Measurements from ENCODE around the gene PIGQ.

PIGQ gene

DNA sequence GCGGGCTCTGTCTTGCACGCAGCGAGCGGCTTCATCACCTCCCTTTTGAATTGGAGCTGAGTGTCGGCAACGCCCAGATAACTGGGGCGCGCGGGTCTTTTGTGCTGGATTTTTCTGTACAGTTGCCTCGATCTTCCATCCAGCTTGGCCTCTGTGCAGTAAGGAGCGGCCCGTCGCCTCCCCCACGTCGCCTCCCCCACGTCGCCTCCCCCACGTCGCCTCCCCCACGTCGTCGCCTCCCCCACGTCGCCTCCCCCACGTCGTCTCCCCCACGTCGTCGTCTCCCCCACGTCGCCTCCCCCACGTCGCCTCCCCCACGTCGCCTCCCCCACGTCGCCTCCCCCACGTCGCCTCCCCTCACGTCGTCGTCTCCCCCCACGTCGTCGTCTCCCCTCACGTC is 25.3 kb upstream of the PIGQ start:
- Mint-ChIP-seq H3K27ac (no peak overlapping the region), H3K27me3 (no peaks in the 10 kb centered on the region), H3K4me3 (no peak overlapping the region), H3K9me3 (ENCODE audit: low read depth) (no peaks in the 10 kb centered on the region), H3K36me3 (no peaks in the 10 kb centered on the region), H3K4me1 (ENCODE audit: low read depth) (peaks cover 1% of the 10 kb centered on the region)

DNA sequence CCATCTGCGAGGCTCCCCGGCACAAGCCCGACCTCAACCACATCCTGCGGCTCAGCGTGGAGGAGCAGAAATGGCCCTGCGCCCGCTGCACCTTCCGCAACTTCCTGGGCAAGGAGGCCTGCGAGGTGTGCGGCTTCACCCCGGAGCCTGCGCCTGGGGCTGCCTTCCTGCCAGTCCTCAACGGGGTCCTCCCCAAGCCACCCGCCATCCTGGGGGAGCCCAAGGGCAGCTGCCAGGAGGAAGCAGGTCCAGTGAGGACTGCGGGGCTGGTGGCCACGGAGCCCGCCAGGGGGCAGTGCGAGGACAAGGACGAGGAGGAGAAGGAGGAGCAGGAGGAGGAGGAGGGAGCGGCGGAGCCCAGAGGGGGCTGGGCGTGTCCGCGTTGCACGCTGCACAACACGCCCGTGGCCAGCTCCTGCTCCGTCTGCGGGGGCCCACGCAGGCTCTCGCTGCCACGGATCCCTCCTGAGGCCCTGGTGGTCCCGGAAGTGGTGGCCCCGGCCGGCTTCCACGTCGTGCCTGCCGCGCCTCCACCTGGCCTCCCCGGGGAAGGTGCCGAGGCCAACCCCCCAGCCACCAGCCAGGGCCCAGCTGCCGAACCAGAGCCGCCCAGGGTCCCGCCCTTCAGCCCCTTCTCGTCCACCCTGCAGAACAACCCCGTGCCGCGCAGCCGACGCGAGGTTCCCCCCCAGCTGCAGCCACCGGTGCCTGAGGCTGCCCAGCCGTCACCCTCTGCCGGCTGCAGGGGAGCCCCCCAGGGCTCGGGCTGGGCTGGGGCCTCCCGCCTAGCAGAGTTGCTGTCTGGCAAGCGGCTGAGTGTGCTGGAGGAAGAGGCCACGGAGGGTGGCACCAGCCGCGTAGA is 22.6 kb upstream of the PIGQ start:
- H3K27me3 Mint-ChIP-seq, result no peaks in the 10 kb centered on the region
- H3K4me3 Mint-ChIP-seq, result no peak overlapping the region
- H3K4me1 Mint-ChIP-seq (ENCODE audit: low read depth), result peaks cover 1% of the 10 kb centered on the region
- H3K27ac Mint-ChIP-seq, result no peak overlapping the region
- no peaks in the 10 kb centered on the region for H3K9me3 Mint-ChIP-seq (ENCODE audit: low read depth)
- no peaks in the 10 kb centered on the region for H3K36me3 Mint-ChIP-seq

DNA sequence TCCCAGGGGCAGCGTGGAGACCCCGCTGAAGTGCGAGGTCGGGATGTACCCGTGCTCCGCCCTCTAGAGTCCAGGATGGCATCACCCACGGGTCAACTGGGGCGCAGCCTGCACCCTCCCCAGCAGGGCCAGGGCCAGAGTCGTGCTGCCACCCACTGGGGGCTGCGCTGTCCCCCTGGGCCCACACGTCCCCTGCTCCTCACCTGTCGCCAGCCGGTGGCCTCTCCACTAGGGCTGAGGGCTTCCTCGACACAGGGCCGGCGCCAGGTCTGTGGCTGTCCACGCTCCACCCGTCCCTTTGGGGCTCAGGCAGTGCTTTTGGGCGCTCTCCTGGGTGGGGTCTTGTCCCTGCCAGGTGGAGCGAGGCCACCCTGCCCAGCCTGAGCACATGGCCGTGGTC is 21.2 kb upstream of the PIGQ start:
- H3K9me3 Mint-ChIP-seq (ENCODE audit: low read depth), result no peaks in the 10 kb centered on the region
- H3K27me3 Mint-ChIP-seq, result no peaks in the 10 kb centered on the region
- H3K27ac Mint-ChIP-seq, result no peak overlapping the region
- no peaks in the 10 kb centered on the region for H3K36me3 Mint-ChIP-seq
- H3K4me3 Mint-ChIP-seq, result no peak overlapping the region
- peaks cover 1% of the 10 kb centered on the region for H3K4me1 Mint-ChIP-seq (ENCODE audit: low read depth)

DNA sequence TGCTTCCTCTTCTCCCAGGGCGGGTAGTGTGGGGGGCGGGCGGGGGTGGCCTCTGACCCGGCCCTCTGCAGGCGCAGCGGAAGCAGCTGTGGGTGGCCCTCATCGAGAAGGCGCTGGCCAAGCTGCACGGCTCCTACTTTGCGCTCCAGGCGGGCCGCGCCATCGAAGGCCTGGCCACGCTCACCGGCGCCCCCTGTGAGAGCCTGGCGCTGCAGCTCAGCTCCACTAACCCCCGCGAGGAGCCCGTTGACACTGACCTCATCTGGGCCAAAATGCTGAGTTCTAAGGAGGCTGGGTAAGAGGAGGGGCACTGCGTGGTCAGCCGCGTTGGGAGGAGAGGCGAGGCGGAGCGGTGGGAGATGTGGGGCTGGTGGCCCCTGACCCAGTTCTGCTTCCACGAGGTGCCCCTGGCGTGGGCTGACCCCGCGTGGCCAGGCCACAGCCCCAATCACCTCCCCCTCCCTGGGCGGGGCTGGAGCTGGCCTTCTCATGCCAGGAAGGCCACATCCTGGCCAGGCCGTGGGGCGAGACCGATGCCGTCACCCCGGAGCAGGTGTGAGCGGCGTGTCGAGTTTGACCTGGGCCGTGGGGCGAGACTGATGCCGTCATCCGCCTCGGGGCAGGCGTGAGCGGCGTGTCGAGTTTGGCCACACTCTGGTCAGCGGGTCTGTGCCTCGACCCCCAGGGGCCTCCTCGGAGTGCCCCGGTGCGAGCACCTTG is 20.1 kb upstream of the PIGQ start:
- peaks cover 1% of the 10 kb centered on the region for H3K4me1 Mint-ChIP-seq (ENCODE audit: low read depth)
- H3K4me3 Mint-ChIP-seq, result no peak overlapping the region
- H3K27ac Mint-ChIP-seq, result no peak overlapping the region
- no peaks in the 10 kb centered on the region for H3K27me3 Mint-ChIP-seq
- H3K36me3 Mint-ChIP-seq, result no peaks in the 10 kb centered on the region
- H3K9me3 Mint-ChIP-seq (ENCODE audit: low read depth), result no peaks in the 10 kb centered on the region

DNA sequence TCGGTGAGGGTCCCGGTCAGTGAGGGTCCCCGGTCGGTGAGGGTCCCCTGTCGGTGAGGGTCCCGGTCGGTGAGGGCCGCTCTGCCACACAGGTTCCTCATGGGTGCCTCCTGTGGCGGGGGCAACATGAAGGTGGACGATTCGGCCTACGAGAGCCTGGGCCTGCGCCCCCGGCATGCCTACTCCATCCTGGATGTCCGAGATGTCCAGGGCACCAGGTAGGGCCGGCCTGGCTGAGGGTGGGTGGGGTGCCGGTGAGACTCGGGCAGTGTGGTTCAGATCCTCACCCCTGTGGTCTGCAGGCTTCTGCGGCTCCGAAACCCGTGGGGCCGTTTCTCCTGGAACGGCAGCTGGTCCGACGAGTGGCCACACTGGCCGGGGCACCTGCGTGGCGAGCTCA is 18.6 kb upstream of the PIGQ start:
- Mint-ChIP-seq H3K36me3 (no peaks in the 10 kb centered on the region), H3K27ac (no peak overlapping the region), H3K27me3 (no peaks in the 10 kb centered on the region), H3K4me3 (no peak overlapping the region), H3K4me1 (ENCODE audit: low read depth) (no peaks in the 10 kb centered on the region), H3K9me3 (ENCODE audit: low read depth) (no peaks in the 10 kb centered on the region)

DNA sequence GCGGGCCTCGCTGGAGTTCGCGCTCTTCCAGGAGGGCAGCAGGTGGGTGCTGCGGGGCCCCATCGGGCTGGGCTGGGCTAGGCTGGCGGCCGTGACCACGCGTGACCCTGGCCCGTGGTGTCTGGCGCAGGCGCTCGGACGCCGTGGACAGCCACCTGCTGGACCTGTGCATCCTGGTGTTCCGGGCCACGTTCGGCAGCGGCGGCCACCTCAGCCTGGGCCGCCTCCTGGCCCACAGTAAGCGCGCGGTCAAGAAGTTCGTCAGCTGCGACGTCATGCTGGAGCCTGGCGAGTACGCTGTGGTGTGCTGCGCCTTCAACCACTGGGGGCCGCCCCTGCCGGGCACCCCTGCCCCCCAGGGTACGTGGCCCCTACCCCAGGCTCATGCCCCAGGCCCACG is 17.6 kb upstream of the PIGQ start:
- Mint-ChIP-seq H3K9me3 (ENCODE audit: low read depth) (no peaks in the 10 kb centered on the region), H3K4me1 (ENCODE audit: low read depth) (no peaks in the 10 kb centered on the region), H3K27me3 (no peaks in the 10 kb centered on the region), H3K27ac (no peak overlapping the region), H3K36me3 (no peaks in the 10 kb centered on the region), H3K4me3 (no peak overlapping the region)

DNA sequence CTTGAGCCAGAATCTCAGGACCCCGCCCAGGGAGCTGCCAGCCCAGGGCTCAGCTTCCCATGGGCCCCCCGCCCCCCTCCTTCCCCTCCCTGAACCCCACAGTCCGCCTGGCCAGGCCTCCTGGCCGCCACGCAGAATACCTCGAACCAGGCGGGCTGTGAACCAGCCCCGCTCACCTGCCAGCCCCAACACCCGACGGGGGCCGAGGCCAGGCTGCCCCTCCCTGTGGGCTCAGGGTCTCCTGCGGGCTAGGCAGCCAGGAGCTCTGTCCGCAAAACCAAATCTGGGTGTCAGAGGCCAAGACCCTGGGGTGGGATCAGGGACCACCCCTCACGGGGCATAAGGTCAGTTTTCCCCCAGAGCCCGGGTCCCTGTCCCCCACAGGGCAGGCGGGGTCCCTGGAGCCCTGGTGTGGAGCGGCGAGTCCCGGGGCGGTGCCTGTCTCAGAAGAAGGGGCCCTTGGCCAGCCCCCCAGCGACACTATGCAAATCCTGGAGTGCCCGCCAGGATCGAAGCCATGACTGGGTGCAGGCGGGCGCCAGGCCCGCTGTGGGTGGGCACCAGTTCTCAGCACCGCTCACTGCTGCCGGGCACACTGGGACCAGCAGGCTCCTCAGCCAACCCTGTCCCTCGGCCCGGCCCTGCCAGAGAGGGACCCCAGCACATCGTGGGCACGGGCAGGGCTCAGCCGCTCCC is 16.0 kb upstream of the PIGQ start:
- no peak overlapping the region for H3K27ac Mint-ChIP-seq
- H3K27me3 Mint-ChIP-seq, result peaks cover 3% of the 10 kb centered on the region
- no peaks in the 10 kb centered on the region for H3K4me1 Mint-ChIP-seq (ENCODE audit: low read depth)
- H3K36me3 Mint-ChIP-seq, result no peaks in the 10 kb centered on the region
- no peak overlapping the region for H3K4me3 Mint-ChIP-seq
- H3K9me3 Mint-ChIP-seq (ENCODE audit: low read depth), result no peaks in the 10 kb centered on the region

DNA sequence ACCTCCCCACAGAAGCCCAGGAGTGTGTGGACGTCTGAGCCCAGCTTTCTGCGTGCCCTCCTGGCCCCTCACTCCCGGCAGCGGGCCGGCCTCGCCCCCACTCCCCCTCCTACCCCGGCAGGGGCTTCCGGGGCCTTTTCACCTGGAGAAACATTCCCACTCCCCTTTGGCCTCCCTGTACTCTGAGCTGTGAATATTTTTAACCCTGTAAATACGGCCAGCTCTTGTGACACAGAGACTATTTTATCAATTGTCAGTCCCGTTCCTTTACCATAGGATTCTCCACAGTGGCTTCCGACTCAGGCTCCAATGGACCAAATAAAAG is 15.5 kb upstream of the PIGQ start:
- H3K27me3 Mint-ChIP-seq, result peaks cover 3% of the 10 kb centered on the region
- H3K4me1 Mint-ChIP-seq (ENCODE audit: low read depth), result no peaks in the 10 kb centered on the region
- H3K36me3 Mint-ChIP-seq, result no peaks in the 10 kb centered on the region
- H3K9me3 Mint-ChIP-seq (ENCODE audit: low read depth), result no peaks in the 10 kb centered on the region
- no peak overlapping the region for H3K4me3 Mint-ChIP-seq
- H3K27ac Mint-ChIP-seq, result no peak overlapping the region

DNA sequence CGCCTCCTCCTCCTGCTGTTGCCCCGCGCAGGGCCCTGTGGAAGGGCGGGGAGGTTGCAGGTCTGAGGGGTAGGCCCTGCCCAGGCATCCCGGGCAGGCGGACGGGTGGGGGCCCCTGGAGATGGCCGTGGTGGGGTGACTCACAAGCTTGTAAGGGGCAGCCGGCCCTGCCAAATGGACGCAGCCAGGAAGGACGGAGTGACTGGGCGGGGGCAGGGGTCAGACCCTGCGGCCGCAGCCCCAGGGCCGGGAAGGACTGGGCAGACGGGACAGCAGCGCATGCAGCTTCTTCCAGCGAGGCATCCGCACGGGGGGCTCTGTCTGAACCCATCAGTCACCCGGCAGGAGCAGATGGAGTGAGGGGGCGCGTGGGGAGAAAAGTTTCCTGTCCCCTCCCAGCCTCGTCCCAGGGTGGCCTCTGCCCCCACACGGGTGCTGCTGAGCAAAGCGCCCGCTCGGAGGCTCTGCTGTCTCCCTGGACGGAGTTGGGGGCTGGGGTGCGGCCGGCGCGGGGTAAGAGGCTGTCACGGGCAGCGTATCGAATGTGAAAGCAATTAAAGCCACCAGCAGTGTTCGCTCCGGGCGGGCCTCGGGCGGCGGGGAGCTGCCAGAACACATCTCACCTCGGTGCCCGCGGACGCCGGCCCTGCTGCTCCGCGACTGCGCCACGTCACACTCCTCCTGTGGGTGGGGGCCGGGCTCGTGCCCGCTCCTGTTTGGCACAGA is 15.0 kb upstream of the PIGQ start:
- no peaks in the 10 kb centered on the region for H3K36me3 Mint-ChIP-seq

DNA sequence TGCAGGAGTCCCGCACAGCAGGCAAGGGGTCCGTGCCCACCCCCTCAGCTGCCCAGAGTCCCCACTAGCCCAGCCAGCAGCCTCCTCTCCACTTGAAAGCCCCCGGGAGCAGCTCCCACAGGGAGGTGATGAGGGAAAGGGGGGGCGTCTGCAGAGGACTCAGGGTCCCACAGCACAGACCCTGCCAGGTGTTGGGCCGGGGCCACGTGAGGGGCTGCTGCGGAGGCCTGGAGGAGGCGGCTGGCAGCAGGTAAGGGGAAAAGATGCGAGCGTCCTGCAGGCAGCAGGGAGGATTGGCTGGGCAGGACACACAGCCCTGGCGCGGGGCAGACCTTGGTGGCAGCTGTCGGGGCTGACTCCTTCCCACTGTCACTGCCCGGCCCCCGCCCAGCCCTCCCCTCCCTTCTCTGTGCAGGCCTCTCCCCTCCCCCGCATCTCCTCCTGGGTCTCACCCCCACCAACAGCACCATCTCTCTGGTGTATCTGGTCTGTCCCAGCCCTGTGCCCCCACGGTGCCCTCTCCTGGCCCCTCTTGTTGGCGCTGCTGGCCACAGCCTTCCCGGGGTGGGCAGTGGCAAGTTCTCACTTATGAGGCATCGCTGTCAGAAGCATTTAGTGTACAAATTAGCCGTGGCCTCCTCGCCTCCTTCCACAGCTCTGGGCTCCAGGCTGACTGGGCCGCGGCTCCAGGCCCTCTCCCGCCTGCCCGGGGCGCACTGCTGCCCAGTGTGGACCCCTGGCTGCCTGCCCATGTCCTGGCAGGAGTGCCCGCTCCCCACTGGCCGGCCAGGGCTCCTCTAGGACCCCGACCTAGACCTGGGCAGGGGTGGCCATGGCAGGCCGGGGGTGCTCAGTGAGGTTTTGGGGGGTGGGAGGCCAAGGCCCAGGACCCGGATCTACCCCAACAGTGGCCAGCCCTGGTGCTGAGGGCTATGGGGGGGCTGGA is 14.0 kb upstream of the PIGQ start:
- Mint-ChIP-seq H3K9me3 (ENCODE audit: low read depth) (no peaks in the 10 kb centered on the region), H3K36me3 (no peaks in the 10 kb centered on the region), H3K27ac (no peak overlapping the region), H3K27me3 (peaks cover 3% of the 10 kb centered on the region), H3K4me1 (ENCODE audit: low read depth) (no peaks in the 10 kb centered on the region), H3K4me3 (no peak overlapping the region)

More for the DNA sequence above, 15.0 kb upstream of the PIGQ start:
- no peak overlapping the region for H3K4me3 Mint-ChIP-seq
- no peaks in the 10 kb centered on the region for H3K9me3 Mint-ChIP-seq (ENCODE audit: low read depth)
- H3K27ac Mint-ChIP-seq, result no peak overlapping the region
- peaks cover 3% of the 10 kb centered on the region for H3K27me3 Mint-ChIP-seq
- no peaks in the 10 kb centered on the region for H3K4me1 Mint-ChIP-seq (ENCODE audit: low read depth)

DNA sequence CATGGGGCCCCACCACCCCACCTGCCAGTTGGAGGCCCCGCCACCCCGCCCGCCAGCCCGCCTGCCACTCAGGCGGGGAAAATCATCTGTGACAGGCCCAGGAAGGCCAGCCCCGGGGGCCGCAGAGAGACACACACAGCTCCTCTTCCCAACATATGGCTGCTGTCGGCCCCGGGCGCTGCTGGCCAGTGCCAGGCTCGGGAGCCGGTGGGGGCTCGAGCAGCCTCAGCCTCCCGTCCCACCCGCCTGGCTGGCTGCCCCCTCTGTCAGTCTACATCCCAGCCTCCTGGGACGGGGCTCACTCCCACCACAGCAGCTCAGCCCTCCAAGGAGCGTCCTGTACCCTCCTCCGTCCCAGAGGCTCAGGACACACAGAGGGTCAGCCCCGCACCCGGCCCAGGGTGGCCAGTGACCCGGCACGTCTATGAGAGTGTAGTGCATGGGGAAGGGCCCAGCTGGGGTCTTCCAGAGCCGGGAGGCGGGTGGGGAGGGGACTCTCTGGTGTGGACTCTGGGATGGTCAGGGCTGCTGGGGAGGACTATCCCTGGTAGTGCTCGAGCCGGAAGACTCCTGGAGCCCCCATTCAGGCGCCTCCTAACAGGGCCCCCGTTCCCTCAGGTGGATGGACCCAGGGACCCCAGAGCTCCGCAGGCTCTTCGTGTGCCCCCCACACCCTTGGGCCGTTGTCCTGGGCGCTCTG is 13.1 kb upstream of the PIGQ start:
- Mint-ChIP-seq H3K4me1 (ENCODE audit: low read depth) (no peaks in the 10 kb centered on the region), H3K9me3 (ENCODE audit: low read depth) (no peaks in the 10 kb centered on the region), H3K4me3 (no peak overlapping the region), H3K27me3 (peaks cover 3% of the 10 kb centered on the region), H3K36me3 (no peaks in the 10 kb centered on the region), H3K27ac (no peak overlapping the region)

DNA sequence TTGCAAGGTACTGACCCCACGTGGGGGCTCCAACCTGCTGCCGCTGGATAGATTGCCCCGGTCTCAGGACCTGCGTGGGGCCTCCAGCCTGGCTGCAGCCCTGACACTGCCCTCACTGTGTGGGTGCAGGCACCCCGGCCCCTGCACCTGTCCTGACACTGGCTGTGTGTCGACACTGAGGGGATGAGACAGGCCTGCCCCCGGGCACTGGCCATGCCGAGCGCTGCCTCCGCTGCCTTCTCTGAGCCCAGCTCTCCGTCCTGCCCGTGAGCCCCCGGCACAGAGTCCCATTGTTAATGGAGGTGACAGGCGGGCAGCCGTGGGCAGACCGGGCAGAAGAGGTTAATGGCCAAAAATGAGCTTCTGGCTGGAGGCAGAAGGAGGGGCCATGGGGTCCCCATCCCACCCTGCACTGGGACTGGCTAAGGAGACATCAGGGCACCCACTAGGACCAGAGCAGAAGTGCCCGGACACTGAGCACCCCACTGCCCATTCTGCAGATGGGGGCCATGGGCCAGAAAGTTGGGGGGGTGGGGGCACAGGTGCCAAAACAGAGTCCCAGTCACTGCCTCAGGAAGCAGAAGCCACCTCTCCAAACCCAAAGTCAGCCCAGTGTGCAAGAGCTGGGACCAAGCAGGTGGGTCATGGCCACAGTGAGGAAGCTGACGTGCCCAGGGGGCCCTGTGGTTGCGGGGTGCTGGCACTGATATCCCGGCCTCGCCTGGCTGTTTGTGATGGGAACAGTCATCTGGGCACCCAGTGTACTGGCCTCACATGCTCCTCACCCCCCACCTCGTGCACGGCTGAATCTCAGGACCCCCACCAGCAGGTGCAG is 12.1 kb upstream of the PIGQ start:
- Mint-ChIP-seq H3K36me3 (no peaks in the 10 kb centered on the region), H3K4me1 (ENCODE audit: low read depth) (no peaks in the 10 kb centered on the region), H3K9me3 (ENCODE audit: low read depth) (no peaks in the 10 kb centered on the region), H3K27me3 (peaks cover 5% of the 10 kb centered on the region), H3K27ac (no peak overlapping the region), H3K4me3 (no peak overlapping the region)

Data from activated naive CD8-positive, alpha-beta T cell (primary cell).